Measurements from ENCODE around the gene DNA2.

The DNA2 gene

GRCh38 chr10:68471586-68472408 is at the start of gene DNA2:
Gene DNA2 (minus strand): TSS chr10:68471973. CDS start chr10:68471864, 109 bp downstream.
- no peak for TF ChIP-seq CTCF (IDR thresholded peaks at IDR 0.05)

GRCh38 chr10:68517188-68517587 is 45.4 kb upstream of the DNA2 start:
- TF ChIP-seq CTCF (IDR thresholded peaks at IDR 0.05) = no peak

- TF ChIP-seq CTCF (IDR thresholded peaks at IDR 0.05) = no peak
Measured at GRCh38 chr10:68516766-68517165, 45.0 kb upstream of the DNA2 start.

DNA sequence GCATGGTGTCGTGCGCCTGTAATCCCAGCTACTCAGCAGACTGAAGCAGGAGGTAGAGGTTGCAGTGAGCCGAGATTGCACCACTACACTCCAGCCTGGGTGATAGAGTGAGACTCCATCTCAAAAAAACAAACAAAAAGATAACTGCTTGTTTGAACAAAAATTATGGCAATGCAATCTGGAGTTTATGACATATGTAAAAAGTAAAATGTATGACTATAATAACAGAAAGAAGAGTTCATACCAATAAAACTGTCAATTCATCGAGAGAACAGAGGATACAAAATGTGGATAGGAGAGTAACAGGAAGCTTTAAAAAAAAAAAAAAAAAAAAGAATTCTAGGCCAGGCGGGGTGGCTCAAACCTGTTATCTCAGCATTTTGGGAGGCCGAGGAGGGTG is 36.3 kb upstream of the DNA2 start:
- TF ChIP-seq CTCF (IDR thresholded peaks at IDR 0.05) = no peak

DNA sequence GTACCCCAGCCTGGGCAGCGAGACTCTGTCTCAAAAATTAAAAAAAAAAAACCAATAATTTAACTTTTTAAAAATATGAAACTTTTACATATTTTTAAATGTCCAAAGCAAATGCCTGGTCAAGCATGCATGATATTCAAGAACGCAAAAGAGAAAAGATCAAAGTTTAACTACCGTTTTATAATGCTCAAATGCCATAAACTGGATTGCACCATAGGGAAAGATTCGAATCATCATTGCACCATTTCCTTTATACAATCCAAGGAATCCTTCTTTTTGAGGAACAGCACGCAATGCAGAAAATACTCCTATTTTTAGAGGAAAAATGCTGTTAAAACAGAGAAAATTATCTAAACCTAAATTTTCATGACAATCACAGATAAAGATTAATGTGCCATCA is 34.6 kb upstream of the DNA2 start:
- no peak for TF ChIP-seq CTCF (IDR thresholded peaks at IDR 0.05)

GRCh38 chr10:68502846-68503245 is 31.1 kb upstream of the DNA2 start:
- no peak for TF ChIP-seq CTCF (IDR thresholded peaks at IDR 0.05)

DNA sequence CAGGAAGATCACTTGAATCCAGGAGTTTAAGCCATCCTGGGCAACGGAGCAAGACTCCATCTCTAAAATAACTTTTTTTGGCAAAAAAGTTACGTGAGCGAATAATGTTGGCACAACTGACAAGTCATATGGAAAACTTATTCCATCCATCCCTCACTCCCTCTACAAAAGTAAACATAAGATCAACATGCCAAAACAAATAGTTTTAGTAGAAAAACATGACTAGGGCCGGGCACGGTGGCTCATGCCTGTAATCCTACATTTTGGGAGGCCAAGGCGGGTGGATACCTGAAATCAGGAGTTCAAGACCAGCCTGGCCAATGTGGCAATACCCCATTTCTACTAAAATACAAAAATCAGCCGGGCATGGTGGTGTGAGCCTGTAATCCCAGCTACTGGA is 29.9 kb upstream of the DNA2 start:
- no peak for TF ChIP-seq CTCF (IDR thresholded peaks at IDR 0.05)

Measured in LNCAP (cell line).